Esophagus squamous epithelium (tissue), 4 donors: ENCODE data around the gene CASP7.

Experiments used
- CTCF ChIP-seq, 6 experiments: fragments of 450-650 bp in 4 of 6; fragments of 200-600 bp in 2 of 6; sonication (generic) in 2 of 6; IDR thresholded peaks; one replicate each; pipeline ENCODE4 v1.5.1; 2016 to 2019; ENCODE audit warnings: antibody characterized with exemption in 6 of 6, mild to moderate bottlenecking in 4 of 6, moderate library complexity in 4 of 6
- POLR2A ChIP-seq, 4 donors: fragments of 450-650 bp; IDR thresholded peaks; one replicate each; pipeline ENCODE4 v1.6.1; 2017; ENCODE audit warnings: antibody characterized with exemption in 4 of 4, mild to moderate bottlenecking in 4 of 4, moderate library complexity in 3 of 4

- TF ChIP-seq CTCF (IDR thresholded peaks at IDR 0.05) (no peak), POLR2A (IDR thresholded peaks at IDR 0.05) (no peak)
Observed at GRCh38 chr10:113643183-113643582, 36.5 kb upstream of the CASP7 start.
